CD4-positive, alpha-beta T cell treated with Interleukin-4 for 4 hours (primary cell): Measurements from ENCODE around the gene MARCKSL1.

Experiments
- DNase-seq: peaks from one replicate; pipeline ENCODE4 v3.0.0-alpha.2; 2020

The MARCKSL1 gene

DNA sequence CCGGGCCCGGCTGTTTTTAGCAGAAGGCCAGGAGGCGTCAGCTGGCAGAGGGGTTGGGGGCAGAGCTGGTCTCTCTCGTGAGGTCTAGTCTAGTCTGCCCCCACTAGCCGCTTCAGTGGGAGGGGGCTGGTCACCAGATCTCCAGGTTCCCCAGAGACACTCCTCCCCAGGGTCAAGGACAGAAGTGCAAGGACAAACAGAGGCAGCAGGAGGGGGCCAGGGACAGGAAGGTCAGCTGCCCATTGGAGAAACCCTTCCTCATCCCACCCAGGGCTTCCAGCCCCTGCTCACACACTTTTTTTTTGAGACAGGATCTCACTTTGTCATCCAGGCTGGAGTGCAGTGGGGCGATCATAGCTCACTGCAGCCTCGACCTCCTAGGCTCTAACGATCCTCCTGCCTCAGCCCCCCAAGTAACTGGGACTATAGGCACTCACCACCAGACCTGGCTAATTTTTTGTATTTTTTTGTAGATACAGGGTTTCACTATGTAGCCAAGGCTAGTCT, 16.3 kb upstream of the MARCKSL1 start:
- no peak for DNase-seq

DNA sequence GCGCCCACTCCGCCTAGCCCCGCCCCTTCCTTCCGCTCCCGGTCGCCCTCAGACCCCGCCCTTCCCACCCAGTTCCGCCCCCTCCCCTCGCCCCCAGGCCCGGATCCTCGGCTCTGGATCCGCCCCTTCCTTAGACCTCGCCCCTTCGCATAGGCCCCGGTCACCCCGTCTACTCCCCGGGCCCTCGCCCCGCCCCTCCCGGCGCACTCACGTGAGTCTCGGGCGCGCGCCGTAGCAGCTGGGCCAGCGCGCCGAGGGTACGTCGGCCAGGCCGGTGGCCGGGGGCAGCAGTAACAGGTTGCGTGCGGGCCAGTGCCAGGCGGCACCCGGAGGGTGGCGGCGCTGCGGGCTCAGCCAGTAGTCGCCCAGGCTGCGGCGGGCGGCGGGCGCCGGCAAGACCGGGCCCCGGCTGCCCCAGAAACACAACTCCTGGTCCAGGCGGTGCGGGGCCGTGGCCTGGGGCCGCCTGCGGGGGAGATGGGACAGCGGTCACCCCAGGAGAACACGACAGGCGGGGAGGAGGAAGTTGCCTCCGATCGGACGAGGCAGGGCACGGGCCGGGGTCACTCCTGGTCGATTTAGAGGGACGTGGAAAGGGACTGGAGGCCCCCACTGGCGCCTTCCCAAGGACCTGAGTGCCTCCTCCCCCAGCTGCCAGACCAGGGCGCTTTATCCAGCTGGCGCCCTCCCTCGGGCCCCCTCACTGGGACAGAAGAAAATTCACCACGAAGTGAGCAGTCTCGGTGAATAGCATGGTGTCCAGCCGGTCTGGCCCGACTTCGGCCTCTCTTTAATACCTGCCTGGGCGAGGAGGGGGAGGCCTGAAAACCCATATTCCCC, 15.6 kb upstream of the MARCKSL1 start:
- DNase-seq, result peak; percentile 91

DNA sequence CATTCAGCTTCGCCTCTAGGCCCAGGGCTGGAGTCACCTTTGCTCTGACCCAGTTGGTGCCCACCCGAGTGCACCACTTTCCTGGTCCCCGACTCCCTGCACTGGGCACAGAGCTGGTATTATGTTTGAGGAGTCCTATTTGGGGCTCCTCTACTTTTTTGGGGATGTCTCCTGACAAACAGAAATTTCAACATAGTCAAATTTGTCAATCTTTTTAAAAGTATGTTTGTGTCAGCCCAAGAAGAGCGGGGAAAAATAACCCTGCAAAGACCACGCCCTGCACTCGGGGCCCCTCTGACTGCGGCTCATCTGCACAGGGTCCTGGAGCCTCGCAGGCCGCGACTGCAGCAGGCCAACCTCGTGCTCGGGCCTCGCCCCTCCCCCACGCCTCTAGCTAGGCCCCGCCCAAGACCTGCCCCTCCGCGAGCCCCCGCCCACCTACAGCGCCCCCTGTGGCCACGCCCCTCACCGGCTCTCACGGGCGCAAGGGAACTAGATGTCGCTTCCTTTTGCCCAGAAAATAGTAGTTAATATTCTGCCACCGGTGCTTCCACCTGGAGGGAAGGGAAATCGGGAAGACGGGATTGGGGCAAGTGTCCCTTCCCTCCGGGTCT, 14.9 kb upstream of the MARCKSL1 start:
- DNase-seq, result no peak

DNA sequence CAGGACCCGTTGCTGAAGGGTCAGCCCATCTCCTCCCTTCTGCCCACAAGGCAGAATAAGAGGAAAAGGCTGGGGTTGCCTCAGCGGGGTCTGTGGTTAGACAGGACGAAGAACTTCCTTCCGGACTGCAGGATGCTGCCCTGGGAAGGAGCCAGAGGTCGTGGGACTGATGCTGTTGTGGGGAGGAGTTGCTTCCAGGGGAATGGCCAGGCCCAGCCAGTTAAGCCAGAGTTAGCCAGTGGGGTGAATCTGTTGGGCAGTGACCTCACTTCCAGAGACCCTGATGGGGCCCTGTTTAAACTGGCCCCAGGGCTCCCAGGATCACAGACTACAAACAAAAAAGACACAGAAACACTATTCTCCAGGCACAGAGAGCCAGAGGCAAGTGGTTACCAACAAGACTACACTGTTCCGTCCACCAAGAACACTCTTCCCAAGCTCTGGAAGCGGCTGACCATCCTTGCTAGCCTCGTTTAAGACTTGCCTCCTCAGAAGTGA, 13.2 kb upstream of the MARCKSL1 start:
- no peak for DNase-seq

DNA sequence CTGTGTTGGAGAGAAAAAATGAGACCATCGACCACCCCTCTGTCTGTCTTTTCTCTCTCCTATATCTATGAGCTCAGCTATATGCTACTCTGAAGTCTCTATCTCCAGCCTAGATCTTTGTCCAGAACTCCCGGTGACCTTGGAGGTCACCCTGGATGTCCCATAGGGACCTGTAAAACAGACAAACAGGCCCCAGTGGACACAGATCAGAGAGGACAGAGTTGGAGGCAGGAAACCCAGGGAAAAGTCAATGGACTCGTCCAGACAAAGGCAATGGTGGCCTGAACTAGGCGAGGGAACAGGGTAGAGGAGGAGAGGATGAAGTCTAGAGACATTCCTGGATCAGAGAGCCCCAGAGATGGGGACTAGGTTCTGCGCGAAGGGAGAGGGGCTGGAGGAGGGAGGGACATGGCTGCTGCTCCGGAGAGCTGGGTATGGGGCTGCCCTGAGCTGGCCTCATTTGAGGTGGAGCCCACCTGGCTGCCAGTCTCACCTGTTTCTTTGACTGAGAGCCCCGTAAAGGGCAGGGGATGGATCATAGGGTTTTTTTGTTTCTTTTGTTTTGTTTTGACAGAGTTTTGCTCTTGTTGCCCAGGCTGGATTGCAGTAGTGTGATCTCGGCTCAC, 10.6 kb upstream of the MARCKSL1 start:
- DNase-seq, result no peak

DNA sequence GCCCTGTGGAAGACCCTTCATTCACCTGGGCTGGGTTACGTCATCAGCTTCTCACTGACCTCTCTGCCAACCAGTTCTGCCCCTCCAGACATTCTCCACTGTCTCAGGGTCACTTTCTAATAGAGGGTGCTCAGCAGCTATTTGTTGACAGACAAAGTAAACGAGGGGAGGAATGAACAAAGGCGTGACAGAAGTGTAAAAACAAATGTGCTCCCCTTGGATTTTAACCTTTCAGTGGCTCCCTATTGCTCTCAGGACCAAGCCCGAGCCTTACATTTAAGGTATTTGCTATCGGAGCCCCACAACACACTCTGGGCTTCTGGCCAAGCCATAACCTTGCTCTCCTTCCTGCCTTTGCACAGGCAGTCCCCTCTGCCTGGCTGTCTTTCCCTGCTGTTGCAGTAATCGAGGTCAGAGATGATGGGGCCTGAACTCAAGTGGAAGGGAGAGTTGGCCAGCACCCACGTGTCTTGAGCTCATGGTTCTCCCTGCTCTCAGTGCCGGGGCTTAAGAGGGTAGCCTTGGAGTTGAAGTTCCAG, 9.3 kb upstream of the MARCKSL1 start:
- DNase-seq, result no peak

DNA sequence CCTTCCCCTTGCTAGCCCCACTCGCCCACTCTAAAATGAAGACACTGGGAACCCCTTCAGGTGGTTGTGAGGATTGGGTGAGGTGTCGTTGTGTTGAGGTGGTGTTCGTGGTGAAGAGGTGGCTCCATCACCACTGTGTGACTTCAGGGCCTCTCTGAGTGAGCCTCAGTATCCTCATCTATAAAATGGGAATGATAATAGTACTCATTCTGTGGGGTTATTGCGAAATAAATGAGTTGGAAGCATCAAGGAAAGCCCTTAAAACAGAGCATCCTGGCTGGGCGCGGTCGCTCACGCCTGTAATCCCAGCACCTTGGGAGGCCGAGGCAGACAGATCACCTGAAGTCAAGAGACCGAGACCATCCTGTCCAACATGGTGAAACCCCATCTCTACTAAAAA, 6.7 kb upstream of the MARCKSL1 start:
- DNase-seq, result no peak

DNA sequence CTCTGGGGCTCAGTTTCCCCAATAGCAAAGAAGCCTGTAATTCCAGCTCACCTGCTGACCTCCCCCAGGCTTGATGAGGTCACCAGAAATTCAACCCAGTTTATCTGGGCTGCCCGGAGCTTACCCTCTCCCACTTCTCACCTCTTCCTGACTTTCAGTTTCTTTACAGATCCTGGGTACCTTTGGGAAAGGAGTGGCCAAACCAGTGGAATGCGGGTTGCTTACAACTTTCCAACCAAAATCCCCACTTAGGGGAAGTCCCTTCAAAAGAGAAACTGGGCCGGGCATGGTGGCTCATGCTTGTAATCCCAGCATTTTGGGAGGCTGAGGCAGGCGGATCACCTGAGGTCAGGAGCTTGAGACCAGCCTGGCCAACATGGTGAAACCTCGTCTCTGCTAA, 5.9 kb upstream of the MARCKSL1 start:
- no peak for DNase-seq

DNA sequence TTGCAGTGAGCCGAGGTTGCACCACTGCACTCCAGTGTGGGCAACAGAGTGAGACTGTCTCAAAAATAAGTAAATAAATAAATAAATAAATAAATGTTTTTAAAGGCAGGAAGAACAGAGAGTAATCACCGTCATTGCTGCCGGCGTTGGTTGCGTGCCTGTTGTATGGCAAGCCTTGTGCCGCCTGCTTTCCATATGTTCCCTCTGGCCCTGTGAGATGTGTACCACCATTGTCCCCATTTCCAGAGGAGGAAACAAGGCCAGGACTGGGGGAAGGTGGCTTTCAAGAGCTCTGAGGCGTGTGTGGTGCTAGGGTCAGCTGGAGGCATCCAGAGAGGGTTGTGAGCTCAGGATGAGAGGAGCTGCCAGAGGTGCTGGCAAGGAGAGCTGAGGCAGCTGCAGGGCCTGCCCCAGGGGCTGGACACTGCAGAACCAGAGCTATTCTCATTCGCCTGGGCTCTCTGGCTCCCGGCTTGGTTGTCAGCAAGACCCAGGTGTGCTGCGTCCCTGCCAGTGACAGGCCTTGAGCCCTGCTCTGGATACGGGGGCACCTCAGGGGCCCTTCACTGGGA, 5.2 kb upstream of the MARCKSL1 start:
- no peak for DNase-seq

DNA sequence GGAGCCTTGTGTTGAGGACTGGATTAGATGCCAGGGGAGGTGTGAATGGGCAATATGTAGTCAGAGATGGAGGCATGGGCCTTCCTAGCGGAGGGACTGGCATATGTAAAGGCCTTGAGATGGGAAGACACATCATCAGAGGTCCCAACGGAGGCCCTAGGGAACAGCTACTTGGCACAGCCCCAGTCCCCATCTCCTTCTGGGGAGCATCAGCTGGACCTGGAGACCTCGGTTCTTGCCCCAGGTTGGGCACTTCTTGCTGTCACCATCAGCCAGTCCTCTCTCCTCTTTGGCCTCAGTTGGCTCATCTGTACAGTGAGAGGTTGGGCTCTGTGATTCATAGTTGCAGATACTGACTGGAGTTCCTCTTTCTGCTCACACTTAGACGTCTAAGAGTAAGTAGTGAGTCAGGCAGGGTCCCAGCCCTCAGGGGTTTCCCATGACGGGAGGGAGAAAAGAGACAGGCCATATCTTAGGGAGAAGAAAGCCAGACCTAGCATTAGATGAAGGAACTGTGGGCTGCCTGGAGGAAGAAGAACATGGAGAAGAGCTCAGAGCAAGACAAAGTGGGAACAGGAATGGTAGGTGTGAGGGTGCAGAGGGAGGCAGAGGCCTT, 3.4 kb upstream of the MARCKSL1 start:
- DNase-seq, result no peak

DNA sequence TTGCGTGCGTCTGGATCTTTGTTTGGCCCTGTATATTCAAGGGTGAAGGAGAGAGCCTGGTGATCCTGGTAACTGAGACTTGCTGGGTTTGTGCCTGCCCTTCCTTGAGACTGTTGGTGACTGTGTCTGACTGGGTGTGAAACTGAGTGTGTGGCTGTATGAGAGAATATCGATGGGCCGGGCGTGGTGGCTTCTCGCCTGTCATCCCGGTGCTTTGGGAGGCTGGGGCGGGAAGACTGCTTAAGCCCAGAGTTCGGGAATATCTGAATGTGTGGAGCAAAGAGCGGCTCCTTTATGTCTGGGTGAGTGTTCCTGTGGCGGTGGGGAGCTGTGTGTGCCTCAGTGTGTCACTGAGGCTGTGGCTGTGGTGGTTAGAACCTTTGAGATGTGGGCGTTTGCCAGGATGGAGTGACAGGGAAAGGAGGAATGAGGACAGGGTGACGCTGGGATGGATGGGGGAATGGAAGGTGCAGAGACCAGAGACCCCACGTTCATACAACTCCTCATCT, 2.7 kb upstream of the MARCKSL1 start:
- no peak for DNase-seq

DNA sequence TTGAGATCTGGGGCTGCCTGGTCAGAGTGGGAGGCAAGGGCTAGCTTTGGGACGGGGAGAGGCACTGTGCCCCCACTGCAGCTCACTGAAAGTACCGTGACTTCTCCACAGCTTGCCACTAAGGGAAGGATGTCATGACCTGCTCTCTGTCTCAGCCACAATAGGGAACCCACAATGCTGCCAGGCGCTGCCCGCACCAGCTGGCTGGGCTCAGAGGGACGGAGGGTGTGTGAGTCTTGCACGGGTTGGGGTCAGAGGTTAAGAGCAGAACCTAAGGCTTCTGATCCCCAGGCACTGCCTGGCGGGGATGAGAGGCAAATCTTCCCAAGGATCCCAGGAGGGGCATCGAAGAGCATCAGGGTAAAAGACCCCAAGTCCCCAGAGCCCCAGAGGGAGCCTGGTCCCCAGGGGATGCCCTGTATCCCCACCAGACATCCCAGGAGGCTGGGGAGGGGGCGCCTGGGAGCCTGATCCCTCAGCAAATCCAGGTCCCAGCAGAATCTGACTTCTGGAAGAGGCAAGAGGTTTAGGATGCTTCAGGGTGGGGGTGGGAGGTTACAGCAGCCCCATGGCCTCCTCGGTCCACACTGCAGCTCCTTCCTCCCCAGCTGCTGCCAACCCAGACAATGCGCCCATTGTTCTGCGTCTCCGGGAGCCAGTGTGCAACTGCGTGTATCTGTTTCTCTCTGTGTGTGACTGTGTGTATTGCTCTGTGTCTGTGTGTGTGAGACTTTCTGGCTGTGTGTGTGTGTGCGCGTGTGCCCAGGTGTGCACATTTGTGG, 2.0 kb upstream of the MARCKSL1 start:
- DNase-seq, result peak; percentile 37

DNA sequence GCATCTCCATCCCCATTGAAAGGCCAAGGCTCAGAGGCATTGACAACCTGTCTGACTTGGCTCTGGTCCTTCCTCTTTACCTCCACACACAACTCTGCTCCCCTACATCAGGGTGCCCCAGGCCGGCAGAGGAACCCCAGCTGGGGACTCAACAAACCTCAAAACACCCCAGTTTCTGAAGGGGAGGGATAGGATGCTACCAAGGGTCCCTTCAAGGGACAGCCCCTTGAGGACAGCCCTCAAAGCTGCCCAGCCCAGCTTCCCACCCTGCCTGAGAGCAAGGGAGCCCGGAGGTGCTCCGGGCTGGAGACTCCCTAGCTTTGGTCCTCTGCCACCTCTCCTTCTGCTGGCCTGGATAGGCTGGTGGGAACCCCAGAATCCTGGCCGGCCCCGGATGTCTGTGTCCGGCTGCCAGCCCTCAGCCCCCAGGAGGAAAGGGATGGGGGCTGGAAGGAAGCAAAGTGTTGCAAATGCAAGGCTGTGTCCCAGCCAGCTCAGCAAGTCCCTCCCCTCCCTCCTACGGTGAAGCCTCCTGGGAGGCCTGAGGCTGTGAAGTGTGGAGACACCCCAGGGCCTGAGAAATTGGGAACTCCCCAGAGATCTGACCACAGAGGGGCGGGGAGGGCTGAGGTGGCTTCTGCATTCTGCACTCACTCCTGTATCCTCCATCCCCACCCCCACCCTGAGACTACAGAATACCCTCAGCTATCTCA, 1.1 kb upstream of the MARCKSL1 start:
- DNase-seq, result peak; percentile 77

DNA sequence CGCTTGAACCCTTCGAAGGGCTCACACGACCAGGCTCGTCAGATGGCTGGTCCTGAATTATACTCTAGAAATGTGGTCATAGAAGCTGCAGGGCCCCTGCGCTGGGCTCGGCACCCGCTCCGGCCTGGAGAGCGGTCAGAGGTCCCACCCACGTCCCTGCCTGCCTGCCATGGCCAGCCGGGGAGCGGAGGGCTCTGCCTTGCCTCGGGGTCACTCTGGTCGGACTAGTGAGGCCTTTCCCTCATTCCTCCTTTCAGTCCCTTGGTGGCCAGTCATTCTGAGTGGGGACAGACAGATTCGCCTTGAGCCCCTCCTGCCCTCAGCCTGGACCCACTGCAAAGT, 529 bp upstream of the MARCKSL1 start:
- no peak for DNase-seq

DNA sequence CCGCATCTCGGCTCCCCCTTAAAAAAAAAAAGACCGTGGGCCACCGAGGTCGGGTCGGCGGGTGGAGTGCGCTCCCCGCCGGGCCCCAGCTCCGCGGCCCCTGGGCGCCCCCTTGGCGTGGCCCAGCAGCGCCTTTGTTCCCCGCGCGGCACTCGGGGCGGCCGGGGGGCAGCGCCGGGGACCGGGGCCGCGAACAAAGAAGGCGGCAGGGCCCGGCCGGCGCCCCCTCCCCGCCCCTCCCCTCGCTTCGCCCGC, 571 bp downstream of the MARCKSL1 start:
- DNase-seq, result no peak

DNA sequence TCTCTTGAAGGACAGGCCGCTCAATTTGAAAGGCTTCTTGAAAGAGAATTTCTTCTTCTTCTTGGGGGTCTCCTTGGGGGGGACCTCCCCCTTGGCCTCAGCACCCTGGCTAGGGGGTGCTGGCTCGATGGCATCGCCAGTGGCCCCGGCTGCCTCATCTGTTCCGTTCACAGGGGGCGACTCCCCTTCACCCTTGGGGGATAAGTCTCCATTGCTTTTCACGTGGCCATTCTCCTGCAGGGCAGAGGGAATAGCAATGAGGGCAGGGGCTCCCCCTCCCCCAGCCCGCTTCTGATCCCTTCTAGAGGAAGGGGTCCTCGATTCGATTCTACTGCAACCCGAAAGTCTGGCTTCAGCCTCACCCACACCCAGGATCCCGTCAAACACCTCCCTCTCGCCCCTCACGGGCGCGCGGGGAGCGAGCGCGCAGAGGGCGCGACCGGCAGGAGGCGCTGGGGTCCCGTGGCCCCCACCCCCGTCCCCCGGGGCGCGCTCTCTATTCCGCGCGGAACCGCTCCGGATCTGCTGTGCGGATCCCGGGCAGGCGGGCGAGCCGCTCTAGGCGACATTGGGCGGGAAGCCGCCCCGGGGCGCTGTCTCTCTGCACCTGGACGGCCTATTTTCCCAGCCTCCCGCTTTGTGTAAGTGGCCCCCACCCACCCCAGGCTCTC, 1.0 kb downstream of the MARCKSL1 start:
- peak; percentile 56 for DNase-seq

DNA sequence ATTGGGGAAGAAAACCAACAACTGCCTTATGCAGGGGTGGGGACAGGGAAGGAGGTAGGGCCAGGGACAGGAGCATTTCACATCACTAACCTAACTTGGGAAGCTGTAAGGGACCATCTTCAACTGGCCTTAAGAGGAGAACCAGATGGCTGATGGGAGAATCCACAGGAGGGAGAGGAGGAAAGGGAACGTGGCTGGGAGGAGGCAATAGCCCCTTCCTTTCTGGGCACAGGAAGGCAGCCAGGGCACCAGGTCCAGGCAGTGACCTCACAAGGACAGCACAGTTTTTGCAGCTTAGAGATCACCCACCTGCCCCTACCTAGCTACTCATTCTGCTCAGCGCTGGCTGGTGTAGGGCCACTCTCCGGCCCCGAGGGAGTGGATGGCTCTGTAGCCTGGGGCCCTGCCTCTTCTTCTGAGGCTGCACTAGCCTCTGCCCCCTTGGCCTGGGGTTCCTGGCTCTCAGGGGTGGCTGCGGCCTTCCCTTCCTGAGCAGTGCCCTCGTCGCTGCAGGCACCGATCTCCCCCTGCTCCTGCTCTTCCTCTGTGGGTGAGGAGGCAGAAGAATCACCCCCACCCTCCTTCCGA, 1.7 kb downstream of the MARCKSL1 start:
- no peak for DNase-seq

DNA sequence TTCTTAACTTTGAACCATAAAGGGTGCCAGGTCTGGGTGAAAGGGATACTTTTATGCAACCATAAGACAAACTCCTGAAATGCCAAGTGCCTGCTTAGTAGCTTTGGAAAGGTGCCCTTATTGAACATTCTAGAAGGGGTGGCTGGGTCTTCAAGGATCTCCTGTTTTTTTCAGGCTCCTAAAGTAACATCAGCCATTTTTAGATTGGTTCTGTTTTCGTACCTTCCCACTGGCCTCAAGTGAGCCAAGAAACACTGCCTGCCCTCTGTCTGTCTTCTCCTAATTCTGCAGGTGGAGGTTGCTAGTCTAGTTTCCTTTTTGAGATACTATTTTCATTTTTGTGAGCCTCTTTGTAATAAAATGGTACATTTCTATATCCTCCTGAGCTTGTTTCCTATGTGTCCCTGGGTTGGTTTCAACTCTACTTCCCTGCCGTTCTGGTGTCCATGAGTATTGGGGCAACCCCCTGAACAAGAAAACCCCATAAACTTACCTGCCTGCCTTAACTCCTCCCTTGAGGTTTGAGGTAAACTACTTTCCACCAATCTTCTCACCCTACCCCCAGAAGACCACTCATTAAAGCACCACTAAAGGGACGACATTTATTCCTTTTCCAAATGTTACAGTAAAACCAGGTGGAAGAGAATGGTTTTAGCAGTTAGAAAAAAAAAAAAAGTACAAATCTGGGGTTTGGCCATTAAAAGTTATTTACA, 2.6 kb downstream of the MARCKSL1 start:
- no peak for DNase-seq

DNA sequence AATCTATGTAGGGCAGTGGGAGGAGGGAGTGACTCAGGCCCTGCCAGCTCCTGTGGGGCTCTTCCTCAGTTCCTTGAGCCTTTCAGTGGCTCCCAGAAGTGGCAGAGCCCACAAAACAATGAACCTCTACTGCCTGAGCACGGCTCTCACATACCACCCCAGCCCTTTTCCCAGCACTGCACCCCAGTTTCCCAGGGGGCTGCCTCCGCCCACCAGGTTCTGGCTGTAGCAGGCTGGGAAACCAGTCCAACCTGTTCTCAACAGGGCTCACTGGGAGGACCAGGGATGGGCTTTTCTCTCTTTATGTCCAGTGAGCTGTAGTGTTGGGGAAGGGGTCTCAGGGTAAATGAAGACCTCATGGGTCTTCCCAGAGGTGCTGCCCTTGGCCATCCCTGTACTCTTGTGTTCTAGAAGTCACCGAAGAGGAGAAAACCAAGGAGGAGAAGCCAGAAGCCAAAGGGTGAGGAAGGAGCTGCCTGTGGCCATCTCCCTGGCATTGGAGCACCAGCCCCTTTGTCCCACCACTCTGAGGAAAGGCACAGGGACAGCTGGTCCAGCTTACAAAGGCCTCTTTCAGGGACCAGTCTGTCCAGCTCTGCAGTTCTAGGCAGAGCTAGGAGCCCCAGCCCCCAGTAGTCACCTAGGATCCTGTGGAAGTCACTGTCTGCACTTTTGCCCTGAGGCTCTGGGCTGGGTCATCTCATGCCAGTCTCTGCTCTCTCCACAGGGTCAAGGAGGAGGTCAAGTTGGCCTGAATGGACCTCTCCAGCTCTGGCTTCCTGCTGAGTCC, 3.5 kb downstream of the MARCKSL1 start:
- no peak for DNase-seq
